CMK (cell line): Measurements from ENCODE around the gene GBGT1.

ENCODE experiments used
- DNase-seq: peaks from one replicate; pipeline ENCODE4 v3.0.0-alpha.2; 2010; ENCODE audit warnings: low read depth

The GBGT1 gene

GRCh38 chr9:133125941-133126696, 37.6 kb downstream of the GBGT1 start:
- DNase-seq: no peak

- DNase-seq: no peak
Measured at GRCh38 chr9:133124907-133125275, 38.8 kb downstream of the GBGT1 start.

- no peak for DNase-seq
Measured at GRCh38 chr9:133124123-133124906, 39.4 kb downstream of the GBGT1 start.

GRCh38 chr9:133122935-133123611, 40.6 kb downstream of the GBGT1 start:
- DNase-seq: no peak

GRCh38 chr9:133122605-133122934, 41.1 kb downstream of the GBGT1 start:
- no peak for DNase-seq

GRCh38 chr9:133121915-133122550, 41.7 kb downstream of the GBGT1 start:
- DNase-seq: no peak

- DNase-seq: no peak
Measured at GRCh38 chr9:133121198-133121914, 42.4 kb downstream of the GBGT1 start, which contains the start of gene RALGDS. Gene RALGDS, minus strand, starts transcription at chr9:133121240. Its CDS starts 86 bp downstream, at chr9:133121154.

GRCh38 chr9:133120501-133121197, 43.1 kb downstream of the GBGT1 start:
- DNase-seq: no peak

GRCh38 chr9:133119846-133120500, 43.7 kb downstream of the GBGT1 start:
- DNase-seq: no peak

GRCh38 chr9:133119103-133119845, 44.4 kb downstream of the GBGT1 start:
- DNase-seq: no peak

- DNase-seq: no peak
Measured at GRCh38 chr9:133118568-133118967, 45.1 kb downstream of the GBGT1 start.

GRCh38 chr9:133118179-133118520, 45.6 kb downstream of the GBGT1 start:
- no peak for DNase-seq

GRCh38 chr9:133117271-133118178, 46.2 kb downstream of the GBGT1 start:
- no peak for DNase-seq

GRCh38 chr9:133116346-133117231, 47.1 kb downstream of the GBGT1 start:
- no peak for DNase-seq

GRCh38 chr9:133115604-133116345, 47.9 kb downstream of the GBGT1 start:
- no peak for DNase-seq

GRCh38 chr9:133114886-133115603, 48.7 kb downstream of the GBGT1 start:
- DNase-seq: no peak
